ENCODE data around the gene BRICD5.

The BRICD5 gene

GRCh38 chr16:2237102-2237482 is 26.4 kb upstream of the BRICD5 start:
- no peak for DNase-seq

- DNase-seq, result no peak
Measured at GRCh38 chr16:2236337-2237101, 25.9 kb upstream of the BRICD5 start, which contains the start of gene DNASE1L2. Gene DNASE1L2 (plus strand): TSS chr16:2236444. CDS start chr16:2236817, 373 bp downstream.

DNA sequence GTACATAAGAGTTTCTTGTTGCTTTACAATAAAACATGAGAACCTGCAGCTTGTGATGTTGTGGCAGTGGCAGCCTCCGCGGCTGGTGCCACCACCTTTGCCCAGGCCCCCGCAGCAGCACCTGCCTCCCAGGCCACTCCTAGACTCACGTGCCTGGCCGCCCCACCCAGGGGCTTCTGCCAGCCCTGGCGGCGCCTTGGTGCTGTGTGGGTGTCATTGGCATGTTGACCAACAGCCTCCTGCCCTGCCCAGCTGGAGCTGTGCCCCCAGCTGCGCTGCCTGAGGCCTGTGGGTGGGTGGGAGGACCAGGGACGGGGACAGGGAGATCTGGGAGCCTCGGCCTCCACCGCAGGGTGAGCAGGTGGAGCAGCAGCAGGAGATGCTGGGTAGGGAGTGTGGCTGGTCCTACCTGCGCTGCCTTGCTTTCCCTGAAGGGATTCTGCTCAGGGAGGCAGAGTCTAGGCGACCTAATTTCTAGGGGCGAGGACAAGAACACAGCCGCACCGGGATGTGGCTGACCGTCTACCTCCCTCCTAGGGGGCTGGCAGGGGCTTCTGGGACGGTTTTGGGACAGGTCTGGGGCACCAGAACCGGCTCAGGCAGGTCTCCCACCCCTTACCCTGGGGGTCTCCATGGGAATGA is 25.2 kb upstream of the BRICD5 start:
- no peak for DNase-seq

DNA sequence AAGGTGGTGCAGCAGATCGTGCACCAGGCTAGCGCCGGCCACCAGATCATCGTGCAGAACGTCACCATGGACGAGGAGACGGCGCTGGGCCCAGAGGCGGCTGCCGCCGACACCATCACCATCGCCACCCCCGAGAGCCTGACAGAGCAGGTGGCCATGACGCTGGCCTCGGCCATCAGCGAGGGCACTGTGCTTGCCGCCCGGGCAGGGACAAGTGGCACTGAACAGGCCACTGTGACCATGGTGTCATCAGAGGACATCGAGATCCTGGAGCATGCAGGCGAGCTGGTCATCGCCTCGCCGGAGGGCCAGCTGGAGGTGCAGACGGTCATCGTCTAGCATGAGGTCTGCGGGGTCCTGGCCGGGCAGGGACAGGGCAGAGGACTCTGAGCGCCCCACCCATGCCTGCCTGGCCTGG is 24.6 kb upstream of the BRICD5 start:
- DNase-seq, result no peak

DNA sequence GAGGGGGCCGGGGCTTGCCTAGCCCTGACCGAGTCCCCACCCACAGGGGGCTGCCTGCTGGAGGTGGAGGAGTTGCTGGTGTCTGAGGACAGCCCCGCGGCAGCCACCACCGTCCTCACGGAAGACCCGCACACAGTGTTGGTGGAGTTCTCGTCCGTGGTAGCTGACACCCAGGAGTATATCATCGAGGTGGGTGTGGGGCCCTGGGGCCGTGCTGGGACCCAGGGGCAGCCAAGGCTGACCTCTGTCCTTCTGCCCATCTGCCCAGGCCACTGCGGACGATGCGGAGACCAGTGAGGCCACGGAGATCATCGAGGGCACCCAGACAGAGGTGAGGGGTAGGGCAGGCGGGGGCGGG is 24.1 kb upstream of the BRICD5 start:
- no peak for DNase-seq

- no peak for DNase-seq
Measured at GRCh38 chr16:2233872-2234812, 23.5 kb upstream of the BRICD5 start.

- no peak for DNase-seq
Measured at GRCh38 chr16:2233046-2233775, 22.5 kb upstream of the BRICD5 start.

- no peak for DNase-seq
Measured at GRCh38 chr16:2232094-2232990, 21.7 kb upstream of the BRICD5 start.

DNA sequence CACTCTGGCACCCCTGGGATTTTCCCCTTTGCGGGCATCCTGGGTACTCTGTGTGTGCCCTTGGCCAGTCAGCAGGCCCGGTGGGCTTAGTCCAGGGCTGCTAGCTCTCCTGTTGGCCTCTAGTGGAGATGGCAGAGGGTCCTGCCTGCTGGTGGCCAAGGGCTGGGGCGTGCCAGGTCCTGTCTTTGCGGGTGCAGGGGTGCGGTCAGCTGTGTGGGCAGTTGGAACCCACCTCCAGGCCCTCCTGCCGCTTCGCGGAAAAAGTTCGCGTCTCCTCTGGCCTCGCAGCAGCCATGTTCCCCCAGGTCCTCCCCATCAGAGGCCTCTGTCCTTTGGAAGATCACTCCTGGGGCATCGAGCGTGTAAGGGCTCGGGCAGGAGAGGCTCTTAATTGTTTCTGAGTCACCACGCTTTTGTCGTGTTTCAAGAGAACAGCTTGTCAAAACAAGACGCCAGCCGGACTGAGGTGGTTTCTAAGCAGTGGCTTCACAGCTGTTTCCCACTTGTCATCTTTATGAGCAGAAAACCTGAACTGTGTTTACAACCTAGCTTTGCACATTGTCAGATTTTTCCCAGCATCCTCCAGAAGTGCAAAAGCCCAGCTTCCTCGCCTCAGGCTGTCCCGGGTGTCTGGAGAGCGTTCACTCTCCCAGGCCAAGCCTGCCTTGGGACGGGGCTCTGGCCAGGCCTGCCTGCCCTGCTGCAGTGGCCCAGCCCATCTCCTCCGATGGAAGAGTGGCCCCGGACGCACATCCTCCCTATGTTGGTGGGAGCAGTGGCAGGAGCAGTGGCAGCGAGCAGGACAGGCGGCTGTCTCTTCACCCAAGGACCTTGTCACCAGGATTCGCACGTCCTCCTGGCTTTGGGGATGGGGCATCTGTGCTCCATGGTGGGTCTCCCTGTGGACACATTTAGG is 20.6 kb upstream of the BRICD5 start:
- no peak for DNase-seq

DNA sequence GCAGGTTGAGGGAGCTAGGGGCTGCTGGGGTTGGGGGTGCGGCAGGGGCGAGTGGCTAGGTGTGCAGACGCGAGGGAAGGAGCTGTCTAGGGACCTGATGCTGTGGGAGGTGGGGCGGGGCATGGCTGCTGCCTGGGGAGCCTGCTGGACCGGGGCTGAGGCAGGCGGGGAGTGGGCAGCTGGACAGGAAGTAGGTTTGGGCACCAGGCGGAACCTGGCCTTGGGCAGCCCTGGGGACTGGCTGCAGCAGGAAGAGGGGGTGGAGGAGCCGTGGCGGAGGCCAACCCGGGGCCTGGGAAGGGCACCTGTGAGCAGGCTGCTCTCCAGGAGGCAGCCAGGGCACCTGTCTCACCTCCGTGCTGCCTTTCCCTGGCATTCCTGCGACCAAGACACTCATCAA is 19.7 kb upstream of the BRICD5 start:
- DNase-seq, result no peak

DNA sequence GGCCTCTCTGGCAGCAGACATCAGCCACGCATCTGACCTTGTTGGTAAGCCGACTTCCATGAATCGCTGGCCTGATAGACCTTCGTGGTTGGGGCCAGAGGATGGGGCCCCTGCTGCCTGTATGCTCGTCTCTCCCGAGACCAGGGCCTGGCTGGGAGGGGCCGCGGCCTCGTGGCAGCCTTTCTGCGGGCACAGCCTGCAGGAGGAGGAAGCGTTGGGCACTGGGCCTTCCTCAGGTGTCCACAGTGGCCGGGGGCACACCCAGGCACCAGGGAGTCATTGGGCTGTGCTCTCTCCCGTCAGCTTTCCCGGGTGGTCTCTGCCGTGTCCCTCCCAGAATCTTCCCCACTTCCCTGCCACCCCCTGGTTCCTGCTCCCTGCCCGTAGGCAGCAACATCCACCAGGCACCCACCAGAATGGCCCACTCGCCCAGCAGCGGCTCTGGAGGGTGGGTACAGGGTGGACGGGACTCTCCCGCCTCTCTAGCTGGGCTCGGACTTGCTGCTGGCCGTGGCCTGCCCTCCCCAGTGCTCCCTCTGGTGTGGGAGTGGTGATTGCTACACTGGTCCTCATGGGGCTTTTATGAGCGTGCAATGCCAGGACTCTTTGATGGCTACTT is 19.1 kb upstream of the BRICD5 start:
- no peak for DNase-seq

DNA sequence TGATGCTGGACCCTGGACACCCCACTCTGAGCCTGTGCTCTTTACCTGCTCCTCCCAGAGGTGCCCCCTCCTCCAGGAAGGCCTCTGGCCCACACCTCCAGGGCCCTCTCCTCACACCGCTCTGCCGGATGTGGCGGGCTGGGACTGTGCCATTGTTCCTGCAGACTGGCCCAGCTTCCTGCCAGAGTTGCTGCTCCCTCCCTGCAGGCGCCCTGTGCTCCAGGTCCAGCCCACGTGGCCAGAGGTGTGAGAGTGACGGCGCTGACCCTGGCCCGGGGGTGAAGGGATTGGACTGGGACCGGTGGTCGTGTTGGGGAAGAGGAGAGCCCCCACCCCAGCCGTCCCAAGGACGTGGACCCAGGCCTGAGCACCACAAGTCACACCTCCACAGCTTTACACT is 18.4 kb upstream of the BRICD5 start:
- no peak for DNase-seq

DNA sequence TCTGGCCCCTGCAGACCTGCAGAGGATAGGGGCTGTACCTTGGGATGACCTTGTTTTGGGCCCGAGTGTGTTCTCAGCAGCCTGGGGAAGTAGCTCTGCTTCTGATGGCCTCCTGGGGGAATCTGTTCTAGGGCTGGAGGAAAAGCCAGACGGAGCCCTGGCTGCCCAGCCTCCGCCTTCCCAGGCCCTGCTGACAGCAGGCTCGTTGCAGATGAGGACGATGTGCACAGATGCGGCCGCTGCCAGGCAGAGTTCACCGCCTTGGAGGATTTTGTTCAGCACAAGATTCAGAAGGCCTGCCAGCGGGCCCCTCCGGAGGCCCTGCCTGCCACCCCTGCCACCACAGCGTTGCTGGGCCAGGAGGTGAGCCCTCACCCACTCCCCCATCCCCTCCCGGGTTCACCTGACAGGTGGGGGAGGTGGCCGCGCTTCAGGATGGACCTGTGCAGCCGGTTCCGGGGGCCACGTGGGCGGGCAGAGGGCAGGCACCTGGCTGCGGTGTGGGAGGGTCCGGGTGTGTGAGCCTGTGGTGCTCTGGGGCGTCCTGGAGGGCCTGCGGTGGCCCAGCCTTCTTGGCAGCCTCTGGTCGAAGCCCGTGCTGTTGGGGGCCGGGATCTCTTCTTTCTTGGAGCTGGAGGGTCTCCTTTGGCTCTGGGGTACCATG is 17.6 kb upstream of the BRICD5 start:
- no peak for DNase-seq

GRCh38 chr16:2226918-2227317 is 16.3 kb upstream of the BRICD5 start:
- DNase-seq, result no peak

DNA sequence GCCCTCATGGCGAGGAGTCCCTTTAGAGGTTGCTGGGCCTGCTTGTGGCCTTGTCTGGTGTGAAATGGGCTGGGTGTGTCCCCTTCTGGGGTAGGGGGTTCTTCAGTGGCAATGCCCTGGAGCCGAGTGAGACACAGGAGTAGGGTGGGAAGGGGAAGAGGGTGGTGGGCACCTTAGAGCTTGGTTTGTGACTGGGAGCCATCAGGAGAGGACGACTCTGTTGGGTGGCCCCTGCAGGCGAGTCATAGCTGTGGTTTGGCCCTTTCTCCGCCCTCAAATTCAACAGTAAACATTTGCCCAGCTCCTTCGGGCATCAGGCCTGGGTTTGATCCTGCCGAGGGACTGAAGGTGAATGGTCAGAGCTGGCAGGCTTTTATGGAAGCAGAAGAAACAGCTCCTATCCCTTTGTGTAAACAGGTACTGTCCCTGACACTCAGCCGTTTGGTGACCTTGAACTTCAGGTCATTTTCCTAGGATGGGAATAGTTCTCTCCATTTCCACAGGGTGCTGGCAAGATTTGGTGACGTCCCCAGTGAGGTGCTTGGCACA is 15.7 kb upstream of the BRICD5 start:
- no peak for DNase-seq

DNA sequence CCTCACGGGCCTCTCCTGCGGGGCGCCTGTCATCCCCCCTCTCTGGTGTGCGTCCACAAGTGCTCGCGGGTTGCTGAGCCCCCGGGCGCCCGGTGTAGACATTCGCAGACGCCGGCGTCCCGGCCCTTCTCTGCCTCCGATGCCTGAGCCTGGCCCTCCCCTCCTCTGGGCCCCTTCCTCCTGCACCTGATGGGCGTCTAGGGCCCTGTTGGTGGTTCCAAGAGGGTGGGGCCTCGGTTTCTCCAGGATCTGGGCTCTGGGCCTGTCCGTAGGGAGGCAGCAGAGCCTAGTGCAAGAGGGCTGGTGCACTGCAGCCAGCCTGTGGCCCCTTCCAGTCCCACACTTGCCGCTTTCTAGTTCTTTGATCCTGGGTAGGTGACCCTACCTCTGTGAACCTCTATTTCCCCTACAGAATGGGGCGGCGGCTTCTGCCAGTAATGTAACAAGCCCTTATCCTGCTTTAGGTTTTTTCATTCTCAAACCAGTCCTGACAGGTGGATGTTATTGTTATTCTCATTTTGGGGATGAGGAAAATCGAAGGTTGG is 13.4 kb upstream of the BRICD5 start:
- DNase-seq, result no peak

DNA sequence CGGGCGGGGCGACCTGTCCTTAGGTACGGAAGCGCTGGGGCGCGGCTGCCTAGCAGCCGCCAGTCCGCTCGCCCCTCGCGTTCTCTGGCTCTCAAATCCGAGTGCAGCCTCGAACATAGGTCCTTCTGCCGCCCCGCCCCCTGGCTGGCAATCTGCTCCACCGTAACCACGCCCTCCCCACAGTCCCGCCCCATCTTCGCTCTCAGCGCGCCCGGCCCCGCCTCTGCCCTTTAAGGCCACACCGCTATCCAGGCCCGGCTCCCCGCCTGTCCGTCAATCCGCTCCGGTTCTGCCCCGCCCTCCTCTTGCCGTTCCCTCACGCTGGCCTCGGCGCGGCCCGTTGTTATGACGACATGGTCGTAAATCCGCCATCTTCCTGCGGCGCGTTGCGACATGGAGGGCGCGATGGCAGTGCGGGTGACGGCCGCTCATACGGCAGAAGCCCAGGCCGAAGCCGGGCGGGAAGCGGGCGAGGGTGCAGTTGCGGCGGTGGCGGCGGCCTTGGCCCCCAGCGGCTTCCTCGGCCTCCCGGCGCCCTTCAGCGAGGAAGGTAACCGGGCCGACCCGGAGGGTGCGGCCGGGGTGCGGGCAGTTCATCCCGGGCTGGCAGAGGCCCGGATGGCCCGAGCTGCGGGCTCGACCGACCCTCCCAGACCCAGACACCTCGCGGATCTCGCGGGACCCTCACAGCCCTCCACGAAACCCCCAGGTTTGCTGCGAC is 12.7 kb upstream of the BRICD5 start, which contains the start of gene E4F1:
Gene E4F1, plus strand, starts transcription at position 371 of the 721 bp plus-strand sequence. Its CDS starts 23 bp downstream, at position 394.
- DNase-seq, result peak; percentile 95

GRCh38 chr16:2216330-2216729 is 5.7 kb upstream of the BRICD5 start:
- no peak for DNase-seq
